NCI-H2107 treated with DMSO at 0.1 percent for 48 hours (cell line): ENCODE results near the gene NSUN5.
"Not testable (repeated sequence)": the region's sequence is repeated elsewhere in the genome, so short reads cannot be mapped to it uniquely, and the experiment has no call there.

Experiments
- DNase-seq: peaks from one replicate; lab custom pipeline; 2025; ENCODE audit not compliant: unreplicated experiment; lab: John Stamatoyannopoulos, UW

The NSUN5 gene

GRCh38 chr7:73327449-73327848 is 18.8 kb upstream of the NSUN5 start:
- not testable (repeated sequence) for DNase-seq

GRCh38 chr7:73325424-73325823 is 16.8 kb upstream of the NSUN5 start:
- DNase-seq = not testable (repeated sequence)

GRCh38 chr7:73324081-73324845 is 15.6 kb upstream of the NSUN5 start:
- DNase-seq = peak; percentile 80

- DNase-seq = not testable (repeated sequence)
Observed at GRCh38 chr7:73323434-73324080, 14.9 kb upstream of the NSUN5 start.

GRCh38 chr7:73320009-73320408 is 11.4 kb upstream of the NSUN5 start:
- not testable (repeated sequence) for DNase-seq

- DNase-seq = peak; percentile 19
Observed at GRCh38 chr7:73319541-73319940, 10.9 kb upstream of the NSUN5 start.

GRCh38 chr7:73318656-73319204 is 10.1 kb upstream of the NSUN5 start:
- DNase-seq = not testable (repeated sequence)

GRCh38 chr7:73316521-73316920 is 7.9 kb upstream of the NSUN5 start:
- DNase-seq = no peak

GRCh38 chr7:73314271-73314670 is 5.6 kb upstream of the NSUN5 start:
- DNase-seq = no peak

GRCh38 chr7:73313521-73313906 is 4.9 kb upstream of the NSUN5 start:
- DNase-seq = no peak

GRCh38 chr7:73312831-73313520 is 4.3 kb upstream of the NSUN5 start:
- DNase-seq = no peak

GRCh38 chr7:73311421-73311820 is 2.8 kb upstream of the NSUN5 start:
- DNase-seq = not testable (repeated sequence)

GRCh38 chr7:73308074-73308664 is 457 bp downstream of the NSUN5 start:
- DNase-seq = no peak

- DNase-seq = no peak
Observed at GRCh38 chr7:73307436-73307835, 1.2 kb downstream of the NSUN5 start.

GRCh38 chr7:73304612-73305387 is 3.8 kb downstream of the NSUN5 start:
- not testable (repeated sequence) for DNase-seq

- DNase-seq = no peak
Observed at GRCh38 chr7:73304071-73304470, 4.6 kb downstream of the NSUN5 start.

- DNase-seq = no peak
Observed at GRCh38 chr7:73303546-73303945, 5.1 kb downstream of the NSUN5 start.

GRCh38 chr7:73302846-73303245 is 5.8 kb downstream of the NSUN5 start:
- DNase-seq = not testable (repeated sequence)

GRCh38 chr7:73301108-73301507 is 7.5 kb downstream of the NSUN5 start:
- DNase-seq = not testable (repeated sequence)

- not testable (repeated sequence) for DNase-seq
Observed at GRCh38 chr7:73299812-73300211, 8.8 kb downstream of the NSUN5 start.
